Astrocyte (in vitro differentiated cells and primary cell): Measurements from ENCODE around the gene FLNC. TPM values are rescaled to one million over a fixed set of nuclear protein-coding genes. Genes with fewer than 3 reads are reported as not detected.
A peak's percentile ranks its signal among the peaks of the same experiment; 100 is the strongest.

Experiments
- DNase-seq: peaks from one replicate; pipeline ENCODE4 v3.0.0-alpha.2; 2010; ENCODE audit warnings: low read depth
- FAIRE-seq: peaks from 2 replicates; lab custom pipeline; 2011; peaks lifted over from hg19 to GRCh38; lab: Jason Lieb, UNC
- H2AFZ ChIP-seq: 2 replicates; pipeline ENCODE4 v1.6.0; 2012; ENCODE audit warnings: low read depth, low read length, inconsistent platforms
- H3K27ac ChIP-seq: 2 replicates; pipeline ENCODE4 v1.5.1; 2011; ENCODE audit warnings: low read depth, low read length, inconsistent platforms
- H3K27me3 ChIP-seq: 2 replicates; pipeline ENCODE4 v1.6.0; 2011; ENCODE audit warnings: low read length, inconsistent platforms; ENCODE audit not compliant: insufficient read depth
- H3K36me3 ChIP-seq: 2 replicates; pipeline ENCODE4 v1.5.1; 2011; ENCODE audit warnings: low read length, inconsistent platforms; ENCODE audit not compliant: insufficient read depth
- H3K4me1 ChIP-seq: 2 replicates; pipeline ENCODE4 v1.5.1; 2011; ENCODE audit warnings: low read length, inconsistent platforms; ENCODE audit not compliant: insufficient read depth
- H3K4me2 ChIP-seq: 2 replicates; pipeline ENCODE4 v1.6.0; 2012; ENCODE audit warnings: low read length, inconsistent platforms
- H3K4me3 ChIP-seq: 2 replicates; pipeline ENCODE4 v1.5.1; 2011; ENCODE audit warnings: low read depth, mild to moderate bottlenecking, low read length, inconsistent platforms; ENCODE audit not compliant: insufficient read depth
- H3K79me2 ChIP-seq: 2 replicates; pipeline ENCODE4 v1.6.0; 2012; ENCODE audit warnings: mild to moderate bottlenecking, low read length, inconsistent platforms; ENCODE audit not compliant: insufficient read depth
- H3K9ac ChIP-seq: 2 replicates; pipeline ENCODE4 v1.6.0; 2012; ENCODE audit warnings: mild to moderate bottlenecking, low read length, inconsistent platforms
- H3K9me3 ChIP-seq: 2 replicates; pipeline ENCODE4 v1.5.1; 2012; ENCODE audit warnings: low read depth, mild to moderate bottlenecking, low read length, inconsistent platforms; ENCODE audit not compliant: insufficient read depth
- H4K20me1 ChIP-seq: 2 replicates; pipeline ENCODE4 v1.6.0; 2012; ENCODE audit warnings: low read length, inconsistent platforms; ENCODE audit not compliant: insufficient read depth
- H3K27ac Mint-ChIP-seq: one replicate; pipeline ENCODE4 v1.8.0; 2021; ENCODE audit warnings: mild to moderate bottlenecking, mixed read lengths; ENCODE audit not compliant: unreplicated experiment
- H3K27me3 Mint-ChIP-seq: one replicate; pipeline ENCODE4 v1.8.0; 2021; ENCODE audit warnings: low read depth, mixed read lengths; ENCODE audit not compliant: unreplicated experiment
- H3K36me3 Mint-ChIP-seq: one replicate; pipeline ENCODE4 v1.8.0; 2021; ENCODE audit warnings: low read depth, mixed read lengths; ENCODE audit not compliant: unreplicated experiment
- H3K4me1 Mint-ChIP-seq: one replicate; pipeline ENCODE4 v1.8.0; 2021; ENCODE audit warnings: low read depth, mixed read lengths; ENCODE audit not compliant: unreplicated experiment
- H3K4me3 Mint-ChIP-seq: one replicate; pipeline ENCODE4 v1.8.0; 2021; ENCODE audit warnings: mild to moderate bottlenecking, moderate library complexity, mixed read lengths; ENCODE audit not compliant: unreplicated experiment
- H3K9me3 Mint-ChIP-seq: one replicate; pipeline ENCODE4 v1.8.0; 2021; ENCODE audit warnings: mild to moderate bottlenecking, mixed read lengths; ENCODE audit not compliant: unreplicated experiment
- CTCF ChIP-seq: IDR thresholded peaks from 2 replicates; pipeline ENCODE4 v1.5.1; 2011; ENCODE audit warnings: low read depth, mild to moderate bottlenecking, inconsistent platforms, low read length, moderate library complexity; ENCODE audit not compliant: insufficient read depth
- EZH2 ChIP-seq: IDR thresholded peaks from 2 replicates; pipeline ENCODE4 v1.6.1; 2012; ENCODE audit warnings: mild to moderate bottlenecking, low read length, inconsistent platforms; ENCODE audit not compliant: insufficient read depth
- total RNA-seq: library from RNA; stranded (reverse); gene quantifications from 2 replicates; pipeline ENCODE4 v1.2.1, GENCODE V29; 2021

Gene FLNC
- total RNA-seq, 1 donor from 2014 or later: 364 TPM

GRCh38 chr7:128827248-128827958, 2.8 kb upstream of the FLNC start:
- H3K79me2 ChIP-seq: peaks cover 21% of the 10 kb centered on the region
- DNase-seq (peak; percentile 69), FAIRE-seq (peak; percentile 43)
- peak overlapping the region; percentile 95 for H3K27ac ChIP-seq
- H3K9ac ChIP-seq: peak overlapping the region; percentile 79
- no peaks in the 10 kb centered on the region for H3K27me3 ChIP-seq
- H3K27me3 Mint-ChIP-seq: peaks cover 4% of the 10 kb centered on the region
- H4K20me1 ChIP-seq: peaks cover 13% of the 10 kb centered on the region
- H3K9me3 Mint-ChIP-seq: no peaks in the 10 kb centered on the region
- peaks cover 28% of the 10 kb centered on the region for H3K4me1 Mint-ChIP-seq
- TF ChIP-seq CTCF (no peak), EZH2 (no peak)
- H3K27ac Mint-ChIP-seq: peak overlapping the region; percentile 93
- H2AFZ ChIP-seq: peak overlapping the region; percentile 21
- H3K4me3 Mint-ChIP-seq: peak overlapping the region; percentile 60
- H3K4me3 ChIP-seq: peak overlapping the region; percentile 18
- no peaks in the 10 kb centered on the region for H3K9me3 ChIP-seq
- H3K36me3 ChIP-seq: no peaks in the 10 kb centered on the region
- peak overlapping the region; percentile 79 for H3K4me2 ChIP-seq
- peaks cover 33% of the 10 kb centered on the region for H3K4me1 ChIP-seq
- no peaks in the 10 kb centered on the region for H3K36me3 Mint-ChIP-seq

GRCh38 chr7:128827971-128828711, 2.1 kb upstream of the FLNC start:
- TF ChIP-seq EZH2 (no peak), CTCF (no peak)
- no peaks in the 10 kb centered on the region for H3K36me3 ChIP-seq
- DNase-seq (peak; percentile 88), FAIRE-seq (no peak)
- peak overlapping the region; percentile 93 for H3K27ac Mint-ChIP-seq
- peaks cover 21% of the 10 kb centered on the region for H4K20me1 ChIP-seq
- no peaks in the 10 kb centered on the region for H3K36me3 Mint-ChIP-seq
- peaks cover 2% of the 10 kb centered on the region for H3K27me3 Mint-ChIP-seq
- peaks cover 40% of the 10 kb centered on the region for H3K4me1 ChIP-seq
- H3K4me1 Mint-ChIP-seq: peaks cover 28% of the 10 kb centered on the region
- no peaks in the 10 kb centered on the region for H3K9me3 ChIP-seq
- peak overlapping the region; percentile 18 for H3K4me3 ChIP-seq
- peak overlapping the region; percentile 95 for H3K27ac ChIP-seq
- peaks cover 29% of the 10 kb centered on the region for H3K79me2 ChIP-seq
- peak overlapping the region; percentile 21 for H2AFZ ChIP-seq
- H3K4me3 Mint-ChIP-seq: peak overlapping the region; percentile 67
- H3K9me3 Mint-ChIP-seq: no peaks in the 10 kb centered on the region
- peak overlapping the region; percentile 79 for H3K4me2 ChIP-seq
- H3K9ac ChIP-seq: peak overlapping the region; percentile 79
- H3K27me3 ChIP-seq: no peaks in the 10 kb centered on the region
